NCI-H526 treated with DMSO at 0.1 percent for 48 hours (cell line): ENCODE measurements around the gene RTP4.
A peak's percentile ranks its signal among the peaks of the same experiment; 100 is the strongest.

Experiments
- DNase-seq: peaks from one replicate; lab custom pipeline; 2025; lab: John Stamatoyannopoulos, UW

The RTP4 gene

GRCh38 chr3:187368251-187369088 is at the start of gene RTP4:
TSS of gene RTP4 (plus strand) at chr3:187368385. CDS start at chr3:187368442, 57 bp downstream.
- no peak for DNase-seq

- DNase-seq: peak; percentile 23
These were observed 49.2 kb upstream of the RTP4 start for GRCh38 chr3:187318819-187319616.

GRCh38 chr3:187319699-187320302 is 48.4 kb upstream of the RTP4 start:
- DNase-seq: peak; percentile 21

- no peak for DNase-seq
These were observed 46.4 kb upstream of the RTP4 start for GRCh38 chr3:187321766-187322165.

- DNase-seq: no peak
These were observed 45.9 kb upstream of the RTP4 start for GRCh38 chr3:187322291-187322690.

- no peak for DNase-seq
These were observed 45.1 kb upstream of the RTP4 start for GRCh38 chr3:187323091-187323490.

GRCh38 chr3:187325632-187326031 is 42.6 kb upstream of the RTP4 start:
- DNase-seq: no peak

- DNase-seq: no peak
These were observed 40.3 kb upstream of the RTP4 start for GRCh38 chr3:187327845-187328244.

- DNase-seq: no peak
These were observed 39.5 kb upstream of the RTP4 start for GRCh38 chr3:187328691-187329090.

GRCh38 chr3:187334904-187335303 is 33.3 kb upstream of the RTP4 start:
- DNase-seq: no peak

- DNase-seq: no peak
These were observed 31.9 kb upstream of the RTP4 start for GRCh38 chr3:187336322-187336721.

GRCh38 chr3:187340578-187340977 is 27.6 kb upstream of the RTP4 start:
- DNase-seq: no peak

- DNase-seq: no peak
These were observed 25.9 kb upstream of the RTP4 start for GRCh38 chr3:187342255-187342654.

- DNase-seq: no peak
These were observed 24.5 kb upstream of the RTP4 start for GRCh38 chr3:187343670-187344069.

GRCh38 chr3:187352581-187353575 is 15.3 kb upstream of the RTP4 start:
- no peak for DNase-seq

- no peak for DNase-seq
These were observed 10.1 kb upstream of the RTP4 start for GRCh38 chr3:187358068-187358467.

- DNase-seq: no peak
These were observed 8.2 kb upstream of the RTP4 start for GRCh38 chr3:187359798-187360486.

- no peak for DNase-seq
These were observed 7.6 kb upstream of the RTP4 start for GRCh38 chr3:187360596-187360995.

- no peak for DNase-seq
These were observed 6.3 kb upstream of the RTP4 start for GRCh38 chr3:187361835-187362234.

GRCh38 chr3:187367561-187368103 is 553 bp upstream of the RTP4 start:
- DNase-seq: no peak

- no peak for DNase-seq
These were observed 883 bp downstream of the RTP4 start for GRCh38 chr3:187369089-187369447.
